ENCODE results near the gene NUDT14.

The NUDT14 gene

DNA sequence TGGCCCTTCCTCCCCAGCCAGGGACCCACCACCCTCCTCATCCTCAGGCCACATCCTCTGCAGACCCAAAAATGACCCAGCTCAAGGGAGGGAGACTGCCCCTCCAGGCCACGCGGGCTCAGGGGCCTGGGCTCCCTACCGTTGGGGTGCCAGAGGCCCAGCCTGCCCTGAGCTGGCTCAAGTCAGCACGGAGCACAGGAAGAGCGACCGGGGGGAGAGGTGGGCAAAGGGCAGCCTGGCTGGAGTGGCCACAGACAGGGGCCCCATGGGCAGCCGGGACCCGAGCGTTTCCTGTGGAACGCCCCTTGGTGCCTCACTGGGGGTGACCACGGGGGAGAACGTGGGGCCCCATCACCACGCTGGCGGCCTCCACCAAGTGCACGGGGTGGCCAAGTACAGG, 23.2 kb downstream of the NUDT14 start:
- WGBS (ENCODE audit: extremely low coverage, insufficient coverage, insufficient read length) = no CpG with 5 or more reads among the region's 15 CpGs
- Histone ChIP-seq H3K27ac (ENCODE audit: low read depth, low read length) (no peak overlapping the region), H3K4ac (ENCODE audit: low read depth, low read length) (no peak overlapping the region), H2BK5ac (ENCODE audit: low read depth, low read length, poor library complexity) (no peak overlapping the region), H3K79me2 (ENCODE audit: control insufficient read depth, insufficient read depth, low read length, poor library complexity) (no peaks in the 10 kb centered on the region), H3K9ac (ENCODE audit: low read length) (no peak overlapping the region), H3K23ac (ENCODE audit: low read length) (no peak overlapping the region), H2AK5ac (ENCODE audit: low read length) (no peak overlapping the region), H3K36me3 (ENCODE audit: control insufficient read depth in 1 of 2, insufficient read depth in 2 of 2, low read length in 2 of 2) (no peaks in the 10 kb centered on the region), H3K9me3 (ENCODE audit: insufficient read depth, low read depth, low read length) (peaks cover 5% of the 10 kb centered on the region), H3K4me3 (ENCODE audit: low read depth, low read length) (peak overlapping the region; percentile 33), H4K8ac (ENCODE audit: low read depth, low read length) (no peak overlapping the region), H2BK120ac (ENCODE audit: insufficient read depth, low read length, poor library complexity) (no peak overlapping the region), H3K18ac (ENCODE audit: low read length) (no peak overlapping the region), H3K4me1 (ENCODE audit: control insufficient read depth in 1 of 2, insufficient read depth in 2 of 2, low read length in 2 of 2) (no peaks in the 10 kb centered on the region), H3K14ac (ENCODE audit: low read length) (no peak overlapping the region), H4K12ac (ENCODE audit: low read depth, low read length) (no peak overlapping the region), H2BK12ac (ENCODE audit: low read length) (no peak overlapping the region), H3K27me3 (ENCODE audit: insufficient read depth, low read length) (no peaks in the 10 kb centered on the region), H3K79me1 (ENCODE audit: low read length) (no peaks in the 10 kb centered on the region), H3K4me2 (ENCODE audit: low read length) (no peak overlapping the region), H2AFZ (ENCODE audit: insufficient read depth, low read length, poor library complexity) (no peak overlapping the region), H4K91ac (ENCODE audit: low read depth, low read length) (no peak overlapping the region)
- DNase-seq = no peak

- no peak overlapping the region for H4K91ac ChIP-seq (ENCODE audit: low read depth, low read length)
- peaks cover 3% of the 10 kb centered on the region for H3K9me3 ChIP-seq (ENCODE audit: insufficient read depth, low read depth, low read length)
- no peak overlapping the region for H2BK120ac ChIP-seq (ENCODE audit: insufficient read depth, low read length, poor library complexity)
- no peak overlapping the region for H3K23ac ChIP-seq (ENCODE audit: low read length)
- no CpG with 5 or more reads among the region's 31 CpGs for WGBS (ENCODE audit: extremely low coverage, insufficient coverage, insufficient read length)
- H3K4me1 ChIP-seq (ENCODE audit: control insufficient read depth in 1 of 2, insufficient read depth in 2 of 2, low read length in 2 of 2) = no peaks in the 10 kb centered on the region
- H4K12ac ChIP-seq (ENCODE audit: low read depth, low read length) = no peak overlapping the region
- no peak overlapping the region for H2BK5ac ChIP-seq (ENCODE audit: low read depth, low read length, poor library complexity)
- H2AFZ ChIP-seq (ENCODE audit: insufficient read depth, low read length, poor library complexity) = no peak overlapping the region
- H4K8ac ChIP-seq (ENCODE audit: low read depth, low read length) = no peak overlapping the region
- no peak overlapping the region for H3K4me3 ChIP-seq (ENCODE audit: low read depth, low read length)
- no peak for DNase-seq
- H3K79me2 ChIP-seq (ENCODE audit: control insufficient read depth, insufficient read depth, low read length, poor library complexity) = no peaks in the 10 kb centered on the region
- no peak overlapping the region for H3K18ac ChIP-seq (ENCODE audit: low read length)
- H3K27ac ChIP-seq (ENCODE audit: low read depth, low read length) = no peak overlapping the region
- H3K27me3 ChIP-seq (ENCODE audit: insufficient read depth, low read length) = no peaks in the 10 kb centered on the region
- no peak overlapping the region for H3K9ac ChIP-seq (ENCODE audit: low read length)
- no peaks in the 10 kb centered on the region for H3K79me1 ChIP-seq (ENCODE audit: low read length)
- H3K4me2 ChIP-seq (ENCODE audit: low read length) = no peak overlapping the region
- no peak overlapping the region for H3K4ac ChIP-seq (ENCODE audit: low read depth, low read length)
- no peak overlapping the region for H3K14ac ChIP-seq (ENCODE audit: low read length)
- H2AK5ac ChIP-seq (ENCODE audit: low read length) = no peak overlapping the region
- no peaks in the 10 kb centered on the region for H3K36me3 ChIP-seq (ENCODE audit: control insufficient read depth in 1 of 2, insufficient read depth in 2 of 2, low read length in 2 of 2)
- H2BK12ac ChIP-seq (ENCODE audit: low read length) = no peak overlapping the region
Measured at GRCh38 chr14:105156414-105157375, 24.4 kb downstream of the NUDT14 start.

DNA sequence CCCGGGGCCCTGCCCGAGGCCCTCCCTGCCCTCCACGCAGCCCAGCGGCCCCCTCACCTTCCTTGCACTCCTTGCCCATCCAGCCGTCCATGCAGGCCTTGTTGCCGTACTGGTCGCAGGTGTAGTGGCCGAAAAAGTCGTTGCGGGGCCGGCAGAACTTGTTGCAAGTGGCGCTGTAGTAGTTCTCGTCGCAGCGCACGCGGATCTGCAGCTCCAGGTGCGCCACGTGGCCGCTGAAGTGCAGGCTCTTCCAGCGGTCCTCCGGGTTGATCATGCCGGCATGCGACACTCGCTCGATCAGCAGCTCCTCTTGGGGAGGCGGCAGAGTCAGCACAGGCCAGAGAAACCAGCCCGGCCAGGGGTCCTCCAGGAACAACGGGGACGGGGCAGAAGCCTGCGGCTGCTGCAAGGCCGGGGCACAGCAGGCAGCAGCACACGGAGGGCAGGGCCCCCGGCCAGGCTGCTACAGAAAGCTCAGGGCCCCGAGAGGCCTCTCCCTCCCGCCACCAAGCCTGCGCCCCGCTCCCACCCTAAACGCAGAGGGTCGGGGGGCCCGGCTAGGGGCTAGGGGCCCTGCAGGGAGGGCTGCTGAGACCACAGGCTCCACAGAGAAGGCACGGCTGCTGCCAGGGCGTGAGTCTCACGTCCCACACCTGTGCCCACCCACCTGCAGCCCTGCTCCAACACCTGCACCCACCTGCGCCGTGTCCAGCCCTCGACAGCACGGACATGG, 25.3 kb downstream of the NUDT14 start:
- Histone ChIP-seq H2BK12ac (ENCODE audit: low read length) (no peak overlapping the region), H3K4me1 (ENCODE audit: control insufficient read depth in 1 of 2, insufficient read depth in 2 of 2, low read length in 2 of 2) (no peaks in the 10 kb centered on the region), H3K4me3 (ENCODE audit: low read depth, low read length) (no peak overlapping the region), H3K9me3 (ENCODE audit: insufficient read depth, low read depth, low read length) (peaks cover 3% of the 10 kb centered on the region), H3K9ac (ENCODE audit: low read length) (no peak overlapping the region), H3K4me2 (ENCODE audit: low read length) (no peak overlapping the region), H4K8ac (ENCODE audit: low read depth, low read length) (no peak overlapping the region), H3K36me3 (ENCODE audit: control insufficient read depth in 1 of 2, insufficient read depth in 2 of 2, low read length in 2 of 2) (no peaks in the 10 kb centered on the region), H3K14ac (ENCODE audit: low read length) (no peak overlapping the region), H2BK120ac (ENCODE audit: insufficient read depth, low read length, poor library complexity) (no peak overlapping the region), H3K18ac (ENCODE audit: low read length) (no peak overlapping the region), H4K91ac (ENCODE audit: low read depth, low read length) (no peak overlapping the region), H3K79me1 (ENCODE audit: low read length) (no peaks in the 10 kb centered on the region), H3K23ac (ENCODE audit: low read length) (no peak overlapping the region), H2AK5ac (ENCODE audit: low read length) (no peak overlapping the region), H4K12ac (ENCODE audit: low read depth, low read length) (no peak overlapping the region), H3K27ac (ENCODE audit: low read depth, low read length) (no peak overlapping the region), H2BK5ac (ENCODE audit: low read depth, low read length, poor library complexity) (no peak overlapping the region), H3K79me2 (ENCODE audit: control insufficient read depth, insufficient read depth, low read length, poor library complexity) (no peaks in the 10 kb centered on the region), H2AFZ (ENCODE audit: insufficient read depth, low read length, poor library complexity) (no peak overlapping the region), H3K4ac (ENCODE audit: low read depth, low read length) (no peak overlapping the region), H3K27me3 (ENCODE audit: insufficient read depth, low read length) (no peaks in the 10 kb centered on the region)
- DNase-seq = no peak
- no CpG with 5 or more reads among the region's 48 CpGs for WGBS (ENCODE audit: extremely low coverage, insufficient coverage, insufficient read length)

DNA sequence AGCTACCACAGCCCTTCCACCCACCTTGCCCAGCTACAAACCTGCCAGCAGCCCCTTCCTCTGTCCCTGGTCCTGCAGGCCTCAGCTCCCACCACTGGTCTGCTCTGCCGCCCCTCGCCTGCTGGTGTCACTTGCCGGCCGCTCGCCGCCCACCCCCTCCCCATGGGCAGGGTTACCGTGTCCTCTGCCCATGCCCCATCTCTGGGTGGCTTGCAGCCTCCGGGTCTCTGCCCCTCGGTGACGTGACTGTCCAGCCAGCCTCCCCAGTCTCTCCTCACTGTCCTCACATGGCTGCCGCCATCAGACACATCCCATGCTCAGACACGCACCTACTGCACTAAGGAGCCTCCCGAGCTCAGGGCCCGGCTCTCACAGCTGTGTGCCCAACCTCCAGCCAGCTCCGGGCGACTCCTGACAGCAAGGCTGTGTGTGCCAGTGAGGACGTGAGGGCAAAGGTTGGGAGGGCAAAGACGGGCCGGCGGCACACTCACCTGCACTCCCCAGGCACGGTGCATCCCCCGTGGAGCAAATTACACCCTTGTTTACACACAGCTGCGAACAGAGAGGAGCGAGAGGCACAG, 26.0 kb downstream of the NUDT14 start:
- no peak overlapping the region for H2BK12ac ChIP-seq (ENCODE audit: low read length)
- no peak overlapping the region for H2AK5ac ChIP-seq (ENCODE audit: low read length)
- no peak overlapping the region for H3K14ac ChIP-seq (ENCODE audit: low read length)
- H3K4me2 ChIP-seq (ENCODE audit: low read length) = no peak overlapping the region
- H3K4me1 ChIP-seq (ENCODE audit: control insufficient read depth in 1 of 2, insufficient read depth in 2 of 2, low read length in 2 of 2) = no peaks in the 10 kb centered on the region
- no peak overlapping the region for H2BK5ac ChIP-seq (ENCODE audit: low read depth, low read length, poor library complexity)
- H2BK120ac ChIP-seq (ENCODE audit: insufficient read depth, low read length, poor library complexity) = no peak overlapping the region
- no peak overlapping the region for H3K4me3 ChIP-seq (ENCODE audit: low read depth, low read length)
- no peak overlapping the region for H3K4ac ChIP-seq (ENCODE audit: low read depth, low read length)
- no peak overlapping the region for H3K27ac ChIP-seq (ENCODE audit: low read depth, low read length)
- H4K8ac ChIP-seq (ENCODE audit: low read depth, low read length) = no peak overlapping the region
- H4K12ac ChIP-seq (ENCODE audit: low read depth, low read length) = no peak overlapping the region
- H3K23ac ChIP-seq (ENCODE audit: low read length) = no peak overlapping the region
- H3K9me3 ChIP-seq (ENCODE audit: insufficient read depth, low read depth, low read length) = peaks cover 3% of the 10 kb centered on the region
- no peaks in the 10 kb centered on the region for H3K79me1 ChIP-seq (ENCODE audit: low read length)
- no peaks in the 10 kb centered on the region for H3K27me3 ChIP-seq (ENCODE audit: insufficient read depth, low read length)
- H3K9ac ChIP-seq (ENCODE audit: low read length) = no peak overlapping the region
- no peak overlapping the region for H3K18ac ChIP-seq (ENCODE audit: low read length)
- H3K36me3 ChIP-seq (ENCODE audit: control insufficient read depth in 1 of 2, insufficient read depth in 2 of 2, low read length in 2 of 2) = no peaks in the 10 kb centered on the region
- no CpG with 5 or more reads among the region's 24 CpGs for WGBS (ENCODE audit: extremely low coverage, insufficient coverage, insufficient read length)
- H4K91ac ChIP-seq (ENCODE audit: low read depth, low read length) = no peak overlapping the region
- DNase-seq = no peak
- H3K79me2 ChIP-seq (ENCODE audit: control insufficient read depth, insufficient read depth, low read length, poor library complexity) = no peaks in the 10 kb centered on the region
- no peak overlapping the region for H2AFZ ChIP-seq (ENCODE audit: insufficient read depth, low read length, poor library complexity)
